ENCODE results near the gene WTIP. TPM values are rescaled to one million over a fixed set of nuclear protein-coding genes. Genes with fewer than 3 reads are reported as not detected.

The WTIP gene
- total RNA-seq, 2 donors from 2014 or later = 22.9 to 40.8 TPM

DNA sequence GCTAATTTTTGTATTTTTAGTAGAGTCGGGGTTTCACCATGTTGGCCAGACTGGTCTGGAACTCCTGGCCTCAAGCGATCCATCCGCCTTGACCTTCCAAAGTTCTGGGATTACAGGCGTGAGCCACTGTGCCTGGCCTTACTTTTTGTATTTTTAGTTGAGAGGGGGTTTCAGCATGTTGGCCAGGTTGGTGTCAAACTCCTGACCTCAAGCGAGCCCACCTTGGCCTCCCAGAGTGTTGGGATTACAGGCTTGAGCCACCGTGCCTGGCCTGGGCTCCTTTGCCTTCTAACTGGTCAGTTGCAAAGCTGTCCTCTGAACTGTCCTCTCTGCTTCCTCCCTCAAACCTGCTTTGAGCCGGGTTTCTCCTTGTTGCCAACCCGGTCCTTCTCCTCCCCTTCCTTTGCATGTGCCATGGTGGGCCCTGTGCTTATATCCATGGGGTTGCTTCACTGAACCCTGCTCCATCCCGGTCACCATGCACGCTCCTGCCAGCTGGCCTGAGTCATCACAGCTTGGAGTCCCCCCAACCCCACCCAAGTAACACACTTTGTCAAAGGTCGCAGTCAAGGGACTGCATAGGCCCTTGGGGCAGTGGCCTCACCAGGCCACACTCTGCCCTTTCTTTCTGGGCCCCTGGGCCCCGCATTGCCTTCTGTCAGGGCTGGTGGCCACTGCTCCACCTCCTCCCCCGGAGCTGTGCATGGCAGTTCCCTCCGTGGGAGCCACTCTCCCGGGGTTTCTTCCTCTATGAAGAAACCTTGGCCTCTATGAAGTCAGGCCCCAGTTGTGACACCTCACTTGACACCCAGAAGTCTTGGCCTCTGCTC lies 21.2 kb downstream of the WTIP start:
- Histone ChIP-seq H3K9me3 (no peaks in the 10 kb centered on the region), H3K4me1 (replicated peaks) (no peaks in the 10 kb centered on the region), H3K4me3 (no peak overlapping the region), H3K36me3 (no peaks in the 10 kb centered on the region), H3K27ac (no peak overlapping the region), H3K27me3 (replicated peaks; ENCODE audit: insufficient read depth) (no peaks in the 10 kb centered on the region)
- TF ChIP-seq, protein P1, sequence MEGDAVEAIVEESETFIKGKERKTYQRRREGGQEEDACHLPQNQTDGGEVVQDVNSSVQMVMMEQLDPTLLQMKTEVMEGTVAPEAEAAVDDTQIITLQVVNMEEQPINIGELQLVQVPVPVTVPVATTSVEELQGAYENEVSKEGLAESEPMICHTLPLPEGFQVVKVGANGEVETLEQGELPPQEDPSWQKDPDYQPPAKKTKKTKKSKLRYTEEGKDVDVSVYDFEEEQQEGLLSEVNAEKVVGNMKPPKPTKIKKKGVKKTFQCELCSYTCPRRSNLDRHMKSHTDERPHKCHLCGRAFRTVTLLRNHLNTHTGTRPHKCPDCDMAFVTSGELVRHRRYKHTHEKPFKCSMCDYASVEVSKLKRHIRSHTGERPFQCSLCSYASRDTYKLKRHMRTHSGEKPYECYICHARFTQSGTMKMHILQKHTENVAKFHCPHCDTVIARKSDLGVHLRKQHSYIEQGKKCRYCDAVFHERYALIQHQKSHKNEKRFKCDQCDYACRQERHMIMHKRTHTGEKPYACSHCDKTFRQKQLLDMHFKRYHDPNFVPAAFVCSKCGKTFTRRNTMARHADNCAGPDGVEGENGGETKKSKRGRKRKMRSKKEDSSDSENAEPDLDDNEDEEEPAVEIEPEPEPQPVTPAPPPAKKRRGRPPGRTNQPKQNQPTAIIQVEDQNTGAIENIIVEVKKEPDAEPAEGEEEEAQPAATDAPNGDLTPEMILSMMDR (IDR thresholded peaks at IDR 0.05) = no peak
- TF ChIP-seq POLR2AphosphoS5 (IDR thresholded peaks at IDR 0.05) = no peak
- TF ChIP-seq POLR2A (IDR thresholded peaks at IDR 0.05) = no peak
- WGBS = 83% methylated on average over 15 of the region's 15 CpGs
- intact Hi-C loops (cut with DNase I) = loop anchor here (5.0 kb wide), 1 partner anchor 210 kb away; no protein-coding TSS in a partner anchor
- no peak for DNase-seq (ENCODE audit: low spot score)

DNA sequence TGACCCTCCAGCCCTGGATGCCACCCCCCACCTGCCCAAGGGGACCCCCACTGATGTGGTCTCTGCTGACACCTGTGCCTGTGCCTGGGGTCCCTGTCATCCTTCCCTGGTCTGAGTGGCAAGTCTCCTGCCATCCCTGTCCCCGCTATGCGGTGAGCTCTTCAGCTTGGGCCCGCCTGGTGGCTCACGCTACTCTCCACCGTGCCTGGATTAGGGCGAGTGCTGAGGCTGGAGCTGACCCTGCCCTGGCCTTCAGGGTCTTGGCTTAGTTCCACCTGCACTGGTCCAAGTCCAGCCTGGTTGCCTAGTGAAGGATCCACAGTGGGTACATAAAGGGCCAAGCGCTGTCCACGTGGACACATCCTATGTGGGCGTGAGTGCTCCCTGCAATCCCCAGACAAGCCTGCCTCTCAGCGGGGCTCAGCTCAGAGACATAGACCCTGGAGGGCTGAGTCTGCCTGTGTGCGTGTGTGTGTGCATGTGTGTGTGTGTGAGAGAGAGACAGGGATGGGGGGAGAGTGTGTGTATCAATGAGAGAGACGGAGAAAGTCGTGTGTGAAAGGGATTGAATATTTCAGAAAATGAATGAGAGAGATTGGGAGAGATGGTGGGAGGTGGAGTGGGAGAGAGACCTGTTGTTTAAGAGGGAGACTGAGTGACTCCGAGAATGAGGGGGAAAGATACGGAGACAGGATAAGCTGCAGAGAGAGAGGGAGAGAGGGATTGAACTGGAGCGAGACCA lies 22.1 kb downstream of the WTIP start:
- no peaks in the 10 kb centered on the region for H3K4me1 ChIP-seq (replicated peaks)
- intact Hi-C loops (cut with DNase I) = loop anchor here (5.0 kb wide), 1 partner anchor 209 kb away; no protein-coding TSS in a partner anchor
- DNase-seq (ENCODE audit: low spot score) = no peak

DNA sequence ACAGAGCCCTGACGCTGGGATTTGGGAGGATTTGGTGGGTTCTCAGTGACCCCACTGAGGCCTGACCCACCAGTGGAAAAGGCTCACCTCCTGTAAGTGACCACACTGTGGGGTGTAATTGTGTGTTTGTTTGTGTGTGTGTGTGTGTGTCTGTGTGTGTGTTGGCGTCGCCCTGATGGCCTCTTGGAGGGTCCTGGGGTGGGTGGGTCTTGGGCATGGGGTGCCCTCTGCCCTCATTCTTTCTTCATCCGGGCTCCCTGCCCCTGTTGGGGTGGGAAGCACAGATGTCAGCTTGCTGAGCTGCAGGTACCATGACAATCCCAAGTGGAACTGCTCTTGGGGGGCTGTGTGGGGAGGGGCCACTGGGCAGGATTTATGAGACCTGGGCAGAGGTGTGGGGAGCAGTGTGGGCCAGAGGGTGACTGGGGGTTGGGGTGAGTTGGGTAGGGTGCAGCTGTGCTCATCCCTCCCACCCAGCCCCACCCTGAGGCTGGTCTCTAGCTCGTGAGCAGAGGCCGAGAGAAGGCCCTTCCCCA lies 22.8 kb downstream of the WTIP start:
- WGBS = 57% methylated on average over 6 of the region's 6 CpGs
- Histone ChIP-seq H3K36me3 (no peaks in the 10 kb centered on the region), H3K4me1 (replicated peaks) (no peaks in the 10 kb centered on the region), H3K27me3 (replicated peaks; ENCODE audit: insufficient read depth) (no peaks in the 10 kb centered on the region), H3K4me3 (no peak overlapping the region), H3K9me3 (no peaks in the 10 kb centered on the region), H3K27ac (no peak overlapping the region)
- DNase-seq (ENCODE audit: low spot score) = no peak
- TF ChIP-seq POLR2A (IDR thresholded peaks at IDR 0.05) = no peak
- TF ChIP-seq, protein P1 (IDR thresholded peaks at IDR 0.05) = no peak
- TF ChIP-seq POLR2AphosphoS5 (IDR thresholded peaks at IDR 0.05) = no peak
- intact Hi-C loops (cut with DNase I) = loop anchor here (5.0 kb wide), 1 partner anchor 208 kb away; no protein-coding TSS in a partner anchor

More for the DNA sequence above, 22.1 kb downstream of the WTIP start:
- no peak overlapping the region for H3K27ac ChIP-seq
- 79% methylated on average over 16 of the region's 16 CpGs for WGBS
- H3K27me3 ChIP-seq (replicated peaks; ENCODE audit: insufficient read depth) = no peaks in the 10 kb centered on the region
- no peak overlapping the region for H3K4me3 ChIP-seq
- TF ChIP-seq POLR2AphosphoS5 (IDR thresholded peaks at IDR 0.05) (no peak), POLR2A (IDR thresholded peaks at IDR 0.05) (no peak)
- TF ChIP-seq, protein P1 (IDR thresholded peaks at IDR 0.05) = no peak
- no peaks in the 10 kb centered on the region for H3K36me3 ChIP-seq
- no peaks in the 10 kb centered on the region for H3K9me3 ChIP-seq

DNA sequence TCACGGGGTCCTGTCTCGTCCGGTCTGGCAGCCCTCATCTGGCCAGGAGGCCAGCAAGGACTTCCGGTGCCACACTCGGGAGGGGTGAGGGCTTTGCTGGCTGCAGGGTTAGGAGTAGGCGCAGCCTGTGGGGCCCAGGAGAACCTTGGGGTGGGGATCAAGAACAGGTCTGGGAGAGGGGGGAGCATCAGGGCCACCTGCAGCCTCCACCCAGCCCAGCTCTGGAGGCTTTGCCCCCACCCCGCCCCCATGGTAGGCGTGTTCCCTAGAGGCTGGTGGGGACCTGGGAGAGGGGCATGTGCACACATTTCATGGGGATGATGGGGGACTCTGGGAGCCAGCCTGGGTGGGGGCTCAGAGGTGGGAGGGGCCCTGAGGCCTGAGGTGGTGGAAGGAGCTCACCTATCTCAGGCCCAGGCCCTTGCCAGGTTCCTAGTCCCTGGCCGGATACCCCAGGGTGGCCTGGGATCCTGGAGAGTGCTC lies 23.3 kb downstream of the WTIP start:
- Histone ChIP-seq H3K36me3 (no peaks in the 10 kb centered on the region), H3K4me3 (no peak overlapping the region), H3K9me3 (no peaks in the 10 kb centered on the region), H3K27ac (no peak overlapping the region), H3K27me3 (replicated peaks; ENCODE audit: insufficient read depth) (no peaks in the 10 kb centered on the region), H3K4me1 (replicated peaks) (no peaks in the 10 kb centered on the region)
- WGBS = 70% methylated on average over 9 of the region's 9 CpGs
- no peak for DNase-seq (ENCODE audit: low spot score)
- TF ChIP-seq, protein P1 (IDR thresholded peaks at IDR 0.05) = no peak
- no peak for TF ChIP-seq POLR2A (IDR thresholded peaks at IDR 0.05)
- TF ChIP-seq POLR2AphosphoS5 (IDR thresholded peaks at IDR 0.05) = no peak
- intact Hi-C loops (cut with DNase I) = loop anchor here (5.0 kb wide), 1 partner anchor 207 kb away; no protein-coding TSS in a partner anchor
